GM21390 (cell line): ENCODE data around the gene LRRC52.

Experiments
- ATAC-seq: cut with Tn5 transposase; IDR thresholded peaks from one replicate; pipeline ENCODE4 v1.9.1; 2021; ENCODE audit not compliant: unreplicated experiment

Gene LRRC52

GRCh38 chr1:165543532-165544438 lies at the start of gene LRRC52:
Gene LRRC52 (plus strand): TSS chr1:165544000. CDS start chr1:165544297, 297 bp downstream.
- no peak for ATAC-seq

GRCh38 chr1:165494949-165495857 lies 48.6 kb upstream of the LRRC52 start:
- no peak for ATAC-seq

- ATAC-seq: no peak
These were observed 48.0 kb upstream of the LRRC52 start for GRCh38 chr1:165495858-165496205.

GRCh38 chr1:165496501-165496900 lies 47.3 kb upstream of the LRRC52 start:
- no peak for ATAC-seq

- no peak for ATAC-seq
These were observed 46.5 kb upstream of the LRRC52 start for GRCh38 chr1:165497069-165498013.

- no peak for ATAC-seq
These were observed 42.4 kb upstream of the LRRC52 start for GRCh38 chr1:165501330-165501969.

GRCh38 chr1:165501970-165502348 lies 41.8 kb upstream of the LRRC52 start:
- ATAC-seq: no peak

GRCh38 chr1:165507570-165507969 lies 36.2 kb upstream of the LRRC52 start:
- no peak for ATAC-seq

GRCh38 chr1:165508291-165508690 lies 35.5 kb upstream of the LRRC52 start:
- no peak for ATAC-seq

- ATAC-seq: no peak
These were observed 31.0 kb upstream of the LRRC52 start for GRCh38 chr1:165512816-165513215.

- ATAC-seq: no peak
These were observed 27.3 kb upstream of the LRRC52 start for GRCh38 chr1:165516469-165516868.

GRCh38 chr1:165520646-165521045 lies 23.2 kb upstream of the LRRC52 start:
- ATAC-seq: no peak

GRCh38 chr1:165524639-165525285 lies 19.0 kb upstream of the LRRC52 start:
- no peak for ATAC-seq

- no peak for ATAC-seq
These were observed 18.1 kb upstream of the LRRC52 start for GRCh38 chr1:165525708-165526107.

- no peak for ATAC-seq
These were observed 16.4 kb upstream of the LRRC52 start for GRCh38 chr1:165527251-165528007.

- ATAC-seq: no peak
These were observed 12.8 kb upstream of the LRRC52 start for GRCh38 chr1:165531021-165531420.

GRCh38 chr1:165532053-165532452 lies 11.7 kb upstream of the LRRC52 start:
- ATAC-seq: no peak

GRCh38 chr1:165533254-165533653 lies 10.5 kb upstream of the LRRC52 start:
- no peak for ATAC-seq

- ATAC-seq: no peak
These were observed 7.8 kb upstream of the LRRC52 start for GRCh38 chr1:165536016-165536415.
